CD14-positive monocyte (primary cell): ENCODE measurements around the gene MACF1. TPM values are rescaled to one million over a fixed set of nuclear protein-coding genes. Genes with fewer than 3 reads are reported as not detected.

ENCODE experiments used
- DNase-seq, 3 donors: peaks; one replicate each; pipeline ENCODE4 v3.0.0-alpha.2; 2011 to 2022
- H2AFZ ChIP-seq: 2 replicates; pipeline ENCODE4 v1.6.0; 2012; ENCODE audit warnings: mild to moderate bottlenecking, low read depth, low read length, inconsistent platforms; ENCODE audit not compliant: insufficient read depth, poor library complexity, severe bottlenecking
- H3K27ac ChIP-seq, 2 donors: 1 replicate in 1 of 2; 2 replicates in 1 of 2; pipeline ENCODE4 v1.5.1; 2012 to 2013; ENCODE audit warnings: low read length in 2 of 2, control low read depth in 1 of 2, inconsistent platforms in 1 of 2, low read depth in 1 of 2, mild to moderate bottlenecking in 1 of 2
- H3K27me3 ChIP-seq, 2 donors: one replicate each; pipeline versions ENCODE4 v1.6.0 to v1.6.1; 2011 to 2013; ENCODE audit warnings: low read length in 2 of 2; ENCODE audit not compliant: control insufficient read depth in 2 of 2, insufficient read depth in 2 of 2
- H3K36me3 ChIP-seq, 2 donors: replicated peaks in 1 of 2; 1 replicate in 1 of 2; 2 replicates in 1 of 2; pipeline versions ENCODE4 v1.5.1 to v1.6.1; 2012 to 2013; ENCODE audit warnings: low read length in 2 of 2, control low read depth in 1 of 2, inconsistent platforms in 1 of 2, mild to moderate bottlenecking in 1 of 2; ENCODE audit not compliant: insufficient read depth in 2 of 2, control insufficient read depth in 1 of 2
- H3K4me1 ChIP-seq, 2 donors: 1 replicate in 1 of 2; 2 replicates in 1 of 2; pipeline versions ENCODE4 v1.5.1 to v1.6.1; 2012 to 2013; ENCODE audit warnings: low read length in 2 of 2, control low read depth in 1 of 2, inconsistent platforms in 1 of 2, mild to moderate bottlenecking in 1 of 2, moderate library complexity in 1 of 2; ENCODE audit not compliant: insufficient read depth in 2 of 2, control insufficient read depth in 1 of 2
- H3K4me2 ChIP-seq: replicated peaks from 2 replicates; pipeline ENCODE3; 2012; ENCODE audit warnings: low read length, moderate library complexity, mild to moderate bottlenecking; ENCODE audit not compliant: poor library complexity, severe bottlenecking; ENCODE audit errors: extremely low read depth
- H3K4me3 ChIP-seq, 3 experiments: fragments of 200-600 bp in 1 of 3; sonication (generic) in 1 of 3; replicated peaks in 1 of 3; 1 replicate in 2 of 3; 2 replicates in 1 of 3; pipeline ENCODE4 v1.5.1; 2011 to 2013; ENCODE audit warnings: low read length in 3 of 3, mild to moderate bottlenecking in 3 of 3, control low read depth in 2 of 3, low read depth in 2 of 3, inconsistent platforms in 1 of 3, moderate library complexity in 1 of 3
- H3K79me2 ChIP-seq: 2 replicates; pipeline ENCODE4 v1.6.0; 2012; ENCODE audit warnings: mild to moderate bottlenecking, control low read depth, inconsistent platforms, low read length, moderate library complexity; ENCODE audit not compliant: insufficient read depth
- H3K9ac ChIP-seq: 2 replicates; pipeline ENCODE4 v1.6.0; 2017; ENCODE audit warnings: low read length, mild to moderate bottlenecking; ENCODE audit not compliant: insufficient read depth, poor library complexity, severe bottlenecking
- H3K9me3 ChIP-seq, 2 donors: replicated peaks in 1 of 2; 1 replicate in 1 of 2; 2 replicates in 1 of 2; pipeline versions ENCODE4 v1.5.1 to v1.6.1; 2012 to 2013; ENCODE audit warnings: low read length in 2 of 2, control low read depth in 1 of 2; ENCODE audit not compliant: control insufficient read depth in 1 of 2, insufficient read depth in 1 of 2
- H4K20me1 ChIP-seq: 2 replicates; pipeline ENCODE4 v1.6.0; 2012; ENCODE audit warnings: mild to moderate bottlenecking, low read length, control low read depth, moderate library complexity; ENCODE audit not compliant: insufficient read depth
- H3K27ac Mint-ChIP-seq, 7 donors: one replicate each; pipeline ENCODE4 v1.8.0; 2020; ENCODE audit warnings: mild to moderate bottlenecking in 7 of 7, mixed read lengths in 7 of 7, moderate library complexity in 6 of 7, inconsistent platforms in 2 of 7
- H3K27me3 Mint-ChIP-seq, 3 donors: one replicate each; pipeline ENCODE4 v1.8.0; 2021 to 2022; ENCODE audit warnings: low read depth in 3 of 3, mild to moderate bottlenecking in 3 of 3, mixed read lengths in 3 of 3, moderate library complexity in 3 of 3, inconsistent platforms in 1 of 3
- H3K36me3 Mint-ChIP-seq, 2 donors: one replicate each; pipeline ENCODE4 v1.8.0; 2020; ENCODE audit warnings: mixed read lengths in 2 of 2, inconsistent platforms in 1 of 2, mild to moderate bottlenecking in 1 of 2
- H3K4me1 Mint-ChIP-seq: one replicate; pipeline ENCODE4 v1.8.0; 2020; ENCODE audit warnings: mild to moderate bottlenecking, mixed read lengths
- H3K4me3 Mint-ChIP-seq, 2 donors: one replicate each; pipeline ENCODE4 v1.8.0; 2020; ENCODE audit warnings: mild to moderate bottlenecking in 2 of 2, mixed read lengths in 2 of 2, moderate library complexity in 1 of 2
- H3K9me3 Mint-ChIP-seq, 7 donors: one replicate each; pipeline ENCODE4 v1.8.0; 2020 to 2022; ENCODE audit warnings: mixed read lengths in 7 of 7, mild to moderate bottlenecking in 6 of 7, moderate library complexity in 6 of 7, inconsistent platforms in 2 of 7
- CTCF ChIP-seq: fragments of 200-600 bp; IDR thresholded peaks from one replicate; pipeline ENCODE4 v1.8.0; 2022; ENCODE audit warnings: antibody characterized with exemption, mild to moderate bottlenecking
- WGBS: methylation state at CpG from one replicate; pipeline ENCODE4 v1.1.5; 2013; ENCODE audit warnings: missing lambda C conversion rate; ENCODE audit not compliant: insufficient coverage; 5-methylcytosine and 5-hydroxymethylcytosine counted together
- intact Hi-C, 2 donors: fragments of 100-400 bp; cut with micrococcal nuclease; formaldehyde crosslinking; loops; one replicate each; pipeline versions ENCODE4 v1.15.0 to v1.15.1; 2023
- polyA plus RNA-seq, 3 donors: library from polyadenylated mRNA; depleted of rRNA in 1 of 3; unstranded in 2 of 3; stranded (reverse) in 1 of 3; fragments of 300-500 nt in 2 of 3; fragments of >200 nt in 1 of 3; fragmentation: Illumina TruSeq in 2 of 3; gene quantifications; 1 replicate in 2 of 3; 2 replicates in 1 of 3; pipeline ENCODE4 v1.2.3, GENCODE V29; 2012 to 2021

MACF1 gene
- polyA plus RNA-seq, 3 donors: 3.4 to 36.8 (median 4.5) TPM

DNA sequence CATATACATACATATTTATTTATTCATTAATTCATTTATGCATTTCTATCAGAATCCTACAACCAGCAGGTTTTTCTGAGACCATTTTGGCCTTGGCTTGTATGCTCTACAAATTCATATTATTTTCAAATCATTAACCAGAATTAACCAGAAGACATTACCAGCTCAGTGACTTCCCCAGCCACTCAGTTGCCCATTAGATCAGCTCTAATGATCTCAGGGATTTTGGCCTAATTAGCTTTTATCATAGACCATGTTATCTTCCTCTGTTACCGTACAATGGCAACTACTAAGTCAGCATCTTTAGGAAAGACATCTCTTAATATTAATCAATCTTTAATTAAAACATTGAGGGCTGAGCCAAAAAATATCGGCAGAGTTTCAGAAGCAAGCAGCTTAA is 196.6 kb downstream of the MACF1 start:
- H3K4me3 Mint-ChIP-seq: no peak overlapping the region
- peaks cover 41 to 58% of the 10 kb centered on the region in 2 donors for H3K4me1 ChIP-seq
- no CpG with 5 or more reads among the region's 2 CpGs for WGBS

DNA sequence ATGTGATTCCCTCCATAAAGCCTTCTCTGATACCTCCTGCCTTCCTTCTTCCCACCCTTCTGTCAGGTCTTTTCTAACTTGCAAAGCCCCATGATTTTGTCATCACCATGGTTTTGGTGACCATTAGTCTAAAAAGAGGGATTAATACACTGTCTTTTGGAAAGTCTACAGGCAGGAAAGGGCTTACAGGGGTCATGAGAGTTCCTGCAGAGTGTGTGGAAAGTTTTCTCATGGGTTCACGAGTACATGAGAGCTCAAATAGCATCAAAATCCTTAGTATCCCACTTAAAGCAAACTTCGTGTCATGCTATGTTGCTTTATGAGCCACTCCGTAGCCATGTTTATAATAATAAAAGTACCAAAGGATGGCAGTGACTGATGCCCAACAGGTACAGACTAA is 200.4 kb downstream of the MACF1 start:
- Histone ChIP-seq H4K20me1 (peaks cover 20% of the 10 kb centered on the region), H3K79me2 (peaks cover 32% of the 10 kb centered on the region)
- H3K27ac Mint-ChIP-seq: peak overlapping the region in 1 of 7 donors; percentile 17

More for the DNA sequence above, 196.6 kb downstream of the MACF1 start:
- Mint-ChIP-seq H3K27me3 (no peaks in the 10 kb centered on the region), H3K9me3 (no peaks in the 10 kb centered on the region), H3K36me3 (peaks cover 0 to 10% of the 10 kb centered on the region in 2 donors), H3K27ac (no peak overlapping the region), H3K4me1 (peaks cover 56% of the 10 kb centered on the region)
- H3K4me2 ChIP-seq: no peak overlapping the region
- no peaks in the 10 kb centered on the region for H3K9me3 ChIP-seq
- H3K9ac ChIP-seq: no peak overlapping the region
- peaks cover 17% of the 10 kb centered on the region for H4K20me1 ChIP-seq
- H2AFZ ChIP-seq: no peak overlapping the region
- no peak for DNase-seq
- TF ChIP-seq CTCF: no peak
- H3K27ac ChIP-seq: no peak overlapping the region
- H3K79me2 ChIP-seq: peaks cover 53% of the 10 kb centered on the region
- H3K27me3 ChIP-seq: no peaks in the 10 kb centered on the region
- intact Hi-C loops: no loop called here
- no peaks in the 10 kb centered on the region for H3K36me3 ChIP-seq
- H3K4me3 ChIP-seq: no peak overlapping the region

More for the DNA sequence above, 200.4 kb downstream of the MACF1 start:
- H3K9me3 ChIP-seq: no peaks in the 10 kb centered on the region
- H3K27ac ChIP-seq: no peak overlapping the region
- no peak overlapping the region for H3K9ac ChIP-seq
- TF ChIP-seq CTCF: no peak
- H3K4me1 ChIP-seq: peaks cover 40 to 48% of the 10 kb centered on the region in 2 donors
- H3K36me3 ChIP-seq: no peaks in the 10 kb centered on the region
- DNase-seq: no peak
- no peak overlapping the region for H3K4me3 ChIP-seq
- WGBS: no CpG with 5 or more reads among the region's 3 CpGs
- no peak overlapping the region for H2AFZ ChIP-seq
- no peaks in the 10 kb centered on the region for H3K27me3 Mint-ChIP-seq
- intact Hi-C loops: loop anchor here in 1 of 2 donors (5.0 kb wide), 1 partner anchor 303 kb away; no protein-coding TSS in a partner anchor
- H3K4me1 Mint-ChIP-seq: peaks cover 49% of the 10 kb centered on the region
- no peaks in the 10 kb centered on the region for H3K9me3 Mint-ChIP-seq
- no peak overlapping the region for H3K4me2 ChIP-seq
- no peaks in the 10 kb centered on the region for H3K27me3 ChIP-seq
- H3K36me3 Mint-ChIP-seq: peaks cover 0 to 10% of the 10 kb centered on the region in 2 donors
- H3K4me3 Mint-ChIP-seq: no peak overlapping the region
